Parathyroid adenoma (tissue), 2 donors: ENCODE measurements around the gene CTCFL.

Experiments used
- H2AFZ ChIP-seq: fragments of 300-600 bp; sonication (generic); one replicate; pipeline ENCODE4 v1.7.0; 2017; ENCODE audit warnings: antibody characterized with exemption, mild to moderate bottlenecking
- H3K27ac ChIP-seq: fragments of 300-600 bp; sonication (generic); one replicate; pipeline ENCODE4 v1.7.0; 2017
- H3K27me3 ChIP-seq: fragments of 300-600 bp; sonication (generic); one replicate; pipeline ENCODE4 v1.7.0; 2017; ENCODE audit warnings: low read length; ENCODE audit not compliant: control insufficient read depth, insufficient read depth
- H3K36me3 ChIP-seq: fragments of 300-600 bp; sonication (generic); one replicate; pipeline ENCODE4 v1.7.0; 2017; ENCODE audit warnings: low read length; ENCODE audit not compliant: control insufficient read depth, insufficient read depth
- H3K4me1 ChIP-seq: fragments of 300-600 bp; sonication (generic); one replicate; pipeline ENCODE4 v1.7.0; 2017; ENCODE audit warnings: control low read depth
- H3K4me2 ChIP-seq: fragments of 300-600 bp; sonication (generic); one replicate; pipeline ENCODE4 v1.7.0; 2017; ENCODE audit warnings: low read length
- H3K4me3 ChIP-seq: fragments of 300-600 bp; sonication (generic); one replicate; pipeline ENCODE4 v1.7.0; 2017; ENCODE audit warnings: low read depth, low read length
- H3K79me2 ChIP-seq: fragments of 300-600 bp; sonication (generic); one replicate; pipeline ENCODE4 v1.7.0; 2017; ENCODE audit warnings: control low read depth
- H3K9ac ChIP-seq: fragments of 300-600 bp; sonication (generic); one replicate; pipeline ENCODE4 v1.7.0; 2017; ENCODE audit warnings: mild to moderate bottlenecking
- H3K9me3 ChIP-seq: fragments of 300-600 bp; sonication (generic); one replicate; pipeline ENCODE4 v1.7.0; 2017; ENCODE audit warnings: low read length; ENCODE audit not compliant: control insufficient read depth
- TF ChIP-seq, protein P1 (sequence below): fragments of 300-600 bp; sonication (generic); IDR thresholded peaks from one replicate; pipeline ENCODE4 v1.7.0; 2017; ENCODE audit warnings: antibody characterized with exemption, mild to moderate bottlenecking
- donor health status: primary hyperparathyroidism.

CTCFL gene

DNA sequence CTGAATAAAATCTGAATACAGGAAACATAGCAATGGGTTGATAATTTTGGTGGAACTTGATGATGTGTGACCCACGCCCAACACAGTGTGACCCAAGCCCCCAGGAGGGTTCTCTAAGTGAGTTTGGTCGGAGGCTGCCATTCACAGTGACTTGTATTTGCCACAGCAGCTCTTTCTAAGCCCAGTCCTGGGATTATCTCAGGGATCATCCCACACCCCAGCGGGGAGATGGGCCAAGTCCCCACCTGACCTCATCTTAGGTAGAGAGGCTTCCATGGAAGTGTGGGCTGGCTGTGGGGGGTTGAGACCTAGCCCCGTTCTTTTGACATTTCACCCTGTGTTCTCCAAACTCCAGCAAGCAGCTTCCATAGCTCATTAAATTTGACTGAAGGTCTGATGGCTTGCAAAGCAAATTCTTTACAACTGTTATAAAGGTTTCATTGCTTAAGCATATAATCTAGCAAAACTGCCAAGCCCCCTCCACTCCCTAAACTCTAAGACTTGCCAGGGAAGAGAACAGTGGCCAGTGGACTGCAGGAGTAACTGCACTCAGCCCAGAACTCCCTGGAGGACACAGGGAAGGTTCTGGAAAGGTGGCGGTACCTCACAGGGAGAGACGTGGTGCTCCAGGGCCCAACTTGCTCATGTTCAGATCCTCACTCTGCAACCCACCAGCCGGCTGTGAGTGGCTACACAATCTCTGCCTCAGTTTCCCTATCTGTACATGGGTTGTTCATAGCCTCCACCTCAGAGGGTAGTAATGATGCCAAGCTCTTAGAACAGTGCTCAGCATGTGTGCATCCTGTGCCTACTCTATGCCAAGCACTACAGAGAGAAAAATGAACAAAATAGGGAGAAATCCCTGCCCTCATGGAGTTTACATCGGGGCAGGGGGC lies 35.0 kb upstream of the CTCFL start:
- Histone ChIP-seq H3K79me2 (no peaks in the 10 kb centered on the region), H3K9me3 (no peaks in the 10 kb centered on the region), H3K9ac (no peak overlapping the region), H3K36me3 (no peaks in the 10 kb centered on the region), H3K4me3 (no peak overlapping the region), H3K4me1 (no peaks in the 10 kb centered on the region), H3K4me2 (no peak overlapping the region), H3K27me3 (peaks cover 4% of the 10 kb centered on the region), H3K27ac (no peak overlapping the region), H2AFZ (no peak overlapping the region)
- TF ChIP-seq, protein P1, sequence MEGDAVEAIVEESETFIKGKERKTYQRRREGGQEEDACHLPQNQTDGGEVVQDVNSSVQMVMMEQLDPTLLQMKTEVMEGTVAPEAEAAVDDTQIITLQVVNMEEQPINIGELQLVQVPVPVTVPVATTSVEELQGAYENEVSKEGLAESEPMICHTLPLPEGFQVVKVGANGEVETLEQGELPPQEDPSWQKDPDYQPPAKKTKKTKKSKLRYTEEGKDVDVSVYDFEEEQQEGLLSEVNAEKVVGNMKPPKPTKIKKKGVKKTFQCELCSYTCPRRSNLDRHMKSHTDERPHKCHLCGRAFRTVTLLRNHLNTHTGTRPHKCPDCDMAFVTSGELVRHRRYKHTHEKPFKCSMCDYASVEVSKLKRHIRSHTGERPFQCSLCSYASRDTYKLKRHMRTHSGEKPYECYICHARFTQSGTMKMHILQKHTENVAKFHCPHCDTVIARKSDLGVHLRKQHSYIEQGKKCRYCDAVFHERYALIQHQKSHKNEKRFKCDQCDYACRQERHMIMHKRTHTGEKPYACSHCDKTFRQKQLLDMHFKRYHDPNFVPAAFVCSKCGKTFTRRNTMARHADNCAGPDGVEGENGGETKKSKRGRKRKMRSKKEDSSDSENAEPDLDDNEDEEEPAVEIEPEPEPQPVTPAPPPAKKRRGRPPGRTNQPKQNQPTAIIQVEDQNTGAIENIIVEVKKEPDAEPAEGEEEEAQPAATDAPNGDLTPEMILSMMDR, result no peak

DNA sequence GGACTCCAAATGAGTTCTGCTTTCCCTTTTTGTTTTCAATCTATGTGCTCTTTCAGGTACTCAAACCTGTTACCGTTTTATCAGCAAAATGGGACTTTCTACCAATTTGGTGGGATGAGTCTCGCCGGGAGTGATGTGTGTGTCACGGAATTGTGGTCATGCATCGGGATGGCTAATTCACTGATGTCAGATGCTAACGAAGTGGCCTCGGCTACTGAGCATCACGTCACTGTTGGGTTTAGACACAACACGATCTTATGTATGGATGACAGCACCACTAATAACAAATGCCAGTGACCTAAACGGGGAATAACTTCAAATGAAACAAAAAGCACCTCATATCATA lies 34.3 kb upstream of the CTCFL start:
- Histone ChIP-seq H3K36me3 (no peaks in the 10 kb centered on the region), H3K4me1 (no peaks in the 10 kb centered on the region), H2AFZ (no peak overlapping the region), H3K79me2 (no peaks in the 10 kb centered on the region), H3K27me3 (peaks cover 4% of the 10 kb centered on the region), H3K9me3 (no peaks in the 10 kb centered on the region), H3K27ac (no peak overlapping the region), H3K4me2 (no peak overlapping the region), H3K4me3 (no peak overlapping the region), H3K9ac (no peak overlapping the region)
- TF ChIP-seq, protein P1, result no peak

DNA sequence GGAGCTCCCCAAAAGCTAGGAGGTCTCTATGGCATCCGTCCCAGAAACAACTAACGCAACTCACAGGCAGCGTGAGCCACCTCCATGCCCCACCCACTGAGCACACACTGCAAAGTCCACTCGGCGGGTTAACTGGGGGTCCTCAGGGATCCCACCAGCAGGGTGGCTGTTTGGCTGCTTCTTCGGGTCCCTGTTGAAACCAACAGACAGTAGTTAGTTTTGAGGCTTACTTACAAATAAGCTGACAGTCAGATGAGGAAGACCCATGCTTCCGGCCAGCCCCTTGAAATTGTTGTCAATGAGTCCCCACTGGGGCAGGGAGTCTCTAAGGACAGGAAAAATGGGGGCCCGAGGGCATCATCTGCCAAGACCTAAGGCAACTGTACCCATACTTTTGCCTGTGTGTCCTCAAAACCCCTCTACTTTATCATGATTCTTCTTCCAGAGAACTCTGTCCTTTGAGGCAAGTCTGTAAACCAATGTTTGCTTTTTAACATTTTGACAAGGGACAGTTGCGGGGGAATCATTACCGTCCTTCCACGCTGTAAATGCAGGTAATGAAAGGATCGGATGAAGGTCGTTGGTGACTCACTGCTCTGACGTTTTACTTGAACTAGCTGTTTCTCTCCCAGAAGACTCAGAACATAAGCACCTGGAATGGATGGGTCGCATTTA lies 33.8 kb upstream of the CTCFL start:
- Histone ChIP-seq H3K4me1 (no peaks in the 10 kb centered on the region), H3K9ac (no peak overlapping the region), H3K4me2 (no peak overlapping the region), H3K79me2 (no peaks in the 10 kb centered on the region), H3K27ac (no peak overlapping the region), H3K9me3 (no peaks in the 10 kb centered on the region), H2AFZ (no peak overlapping the region), H3K36me3 (no peaks in the 10 kb centered on the region), H3K27me3 (peaks cover 4% of the 10 kb centered on the region), H3K4me3 (no peak overlapping the region)
- TF ChIP-seq, protein P1, result no peak

DNA sequence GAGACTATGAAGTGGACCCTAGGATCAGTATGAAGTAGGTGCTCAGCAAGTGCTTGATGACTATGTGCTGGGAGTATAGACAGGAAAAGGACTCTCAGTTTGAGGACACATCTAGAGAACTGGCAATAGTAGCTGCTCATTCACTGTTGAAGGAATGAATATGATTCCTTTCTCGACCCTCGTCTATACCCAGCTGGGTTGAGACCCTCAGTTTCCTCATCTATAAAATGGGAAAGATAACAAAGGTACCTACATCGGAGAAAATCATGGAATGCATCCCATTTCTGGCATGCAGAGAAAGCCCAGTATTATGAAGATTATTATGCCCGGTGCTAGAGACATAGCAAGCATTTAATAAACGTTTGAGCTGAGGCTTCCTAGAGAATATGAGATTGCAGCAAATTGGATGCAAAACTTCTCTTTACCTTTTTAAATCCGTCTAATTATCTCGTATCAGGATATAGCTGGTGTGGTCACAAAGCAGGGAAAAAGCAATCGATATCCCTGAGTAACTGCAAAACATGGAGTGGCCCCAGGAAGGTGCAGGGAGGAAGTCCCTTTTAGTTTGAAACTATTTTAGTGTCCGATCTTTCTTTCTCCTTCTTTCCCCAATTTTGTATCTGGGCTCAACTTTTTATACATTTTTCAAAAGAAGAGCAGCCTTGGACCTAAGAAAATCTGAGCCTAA lies 33.1 kb upstream of the CTCFL start:
- Histone ChIP-seq H3K79me2 (no peaks in the 10 kb centered on the region), H2AFZ (no peak overlapping the region), H3K9me3 (no peaks in the 10 kb centered on the region), H3K4me3 (no peak overlapping the region), H3K36me3 (no peaks in the 10 kb centered on the region), H3K9ac (no peak overlapping the region), H3K4me2 (no peak overlapping the region), H3K4me1 (no peaks in the 10 kb centered on the region), H3K27me3 (peaks cover 4% of the 10 kb centered on the region), H3K27ac (no peak overlapping the region)
- TF ChIP-seq, protein P1, result no peak
